DMS79 treated with DMSO at 0.1 percent for 48 hours (cell line): ENCODE data around the gene RAMP2.
A peak's percentile ranks its signal among the peaks of the same experiment; 100 is the strongest.

ENCODE experiments used
- DNase-seq: peaks from one replicate; lab custom pipeline; 2025; lab: John Stamatoyannopoulos, UW

Gene RAMP2

DNA sequence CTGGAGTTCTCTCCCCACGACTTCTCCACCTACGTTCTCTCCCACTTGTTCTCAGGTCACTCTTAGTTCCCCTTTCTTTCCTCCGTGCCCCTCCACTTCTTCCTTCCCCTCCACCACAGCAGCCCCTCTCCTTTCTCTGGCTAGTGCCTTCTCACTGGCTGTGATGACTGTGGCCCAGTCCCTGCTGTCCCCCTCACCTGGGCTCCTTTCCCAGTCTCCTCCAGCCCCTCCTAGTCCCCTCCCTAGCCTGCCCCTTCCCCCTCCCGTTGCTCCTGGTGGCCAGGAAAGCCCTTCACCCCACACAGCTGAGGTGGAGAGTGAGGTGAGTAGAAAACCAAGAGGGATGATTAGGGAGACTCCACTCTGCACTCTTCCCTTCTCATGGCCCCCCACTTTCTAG, 34.0 kb downstream of the RAMP2 start:
- no peak for DNase-seq

DNA sequence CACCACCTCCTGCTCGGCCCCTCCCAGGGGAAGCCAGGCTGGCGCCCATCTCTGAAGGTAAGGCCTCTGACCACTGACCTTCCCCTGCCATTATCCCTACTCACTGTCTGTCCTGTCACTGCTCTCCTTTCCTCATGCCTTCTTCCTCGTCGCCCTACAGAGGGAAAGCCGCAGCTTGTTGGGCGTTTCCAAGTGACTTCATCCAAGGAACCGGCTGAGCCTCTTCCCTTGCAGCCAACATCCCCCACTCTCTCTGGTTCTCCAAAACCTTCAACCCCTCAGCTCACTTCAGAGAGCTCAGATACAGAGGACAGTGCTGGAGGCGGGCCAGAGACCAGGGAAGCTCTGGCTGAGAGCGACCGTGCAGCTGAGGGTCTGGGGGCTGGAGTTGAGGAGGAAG, 34.4 kb downstream of the RAMP2 start:
- no peak for DNase-seq

DNA sequence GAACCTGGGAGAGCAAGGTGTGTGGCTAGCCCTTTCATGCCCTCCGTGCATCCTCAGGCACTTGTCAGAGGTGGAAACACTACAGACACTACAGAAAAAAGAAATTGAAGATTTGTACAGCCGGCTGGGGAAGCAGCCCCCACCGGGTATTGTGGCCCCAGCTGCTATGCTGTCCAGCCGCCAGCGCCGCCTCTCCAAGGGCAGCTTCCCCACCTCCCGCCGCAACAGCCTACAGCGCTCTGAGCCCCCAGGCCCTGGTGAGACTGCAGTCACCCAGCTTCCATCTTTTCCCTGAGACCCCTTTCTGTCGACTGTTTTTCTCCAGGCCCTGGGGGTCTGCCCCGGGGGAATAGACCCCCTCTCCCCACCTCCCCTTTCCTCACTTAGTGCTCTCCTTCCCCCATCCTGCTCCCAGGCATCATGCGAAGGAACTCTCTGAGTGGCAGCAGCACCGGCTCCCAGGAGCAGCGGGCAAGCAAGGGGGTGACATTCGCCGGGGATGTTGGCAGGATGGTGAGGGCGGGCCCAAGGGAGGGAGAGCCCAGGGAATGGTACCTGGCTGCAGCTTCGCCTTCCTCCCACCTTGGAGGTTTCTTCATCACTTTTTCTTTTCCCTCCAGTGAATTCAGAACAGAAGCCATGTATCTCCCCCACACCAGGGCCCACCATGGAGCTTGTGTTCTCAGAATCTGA, 35.2 kb downstream of the RAMP2 start:
- no peak for DNase-seq

DNA sequence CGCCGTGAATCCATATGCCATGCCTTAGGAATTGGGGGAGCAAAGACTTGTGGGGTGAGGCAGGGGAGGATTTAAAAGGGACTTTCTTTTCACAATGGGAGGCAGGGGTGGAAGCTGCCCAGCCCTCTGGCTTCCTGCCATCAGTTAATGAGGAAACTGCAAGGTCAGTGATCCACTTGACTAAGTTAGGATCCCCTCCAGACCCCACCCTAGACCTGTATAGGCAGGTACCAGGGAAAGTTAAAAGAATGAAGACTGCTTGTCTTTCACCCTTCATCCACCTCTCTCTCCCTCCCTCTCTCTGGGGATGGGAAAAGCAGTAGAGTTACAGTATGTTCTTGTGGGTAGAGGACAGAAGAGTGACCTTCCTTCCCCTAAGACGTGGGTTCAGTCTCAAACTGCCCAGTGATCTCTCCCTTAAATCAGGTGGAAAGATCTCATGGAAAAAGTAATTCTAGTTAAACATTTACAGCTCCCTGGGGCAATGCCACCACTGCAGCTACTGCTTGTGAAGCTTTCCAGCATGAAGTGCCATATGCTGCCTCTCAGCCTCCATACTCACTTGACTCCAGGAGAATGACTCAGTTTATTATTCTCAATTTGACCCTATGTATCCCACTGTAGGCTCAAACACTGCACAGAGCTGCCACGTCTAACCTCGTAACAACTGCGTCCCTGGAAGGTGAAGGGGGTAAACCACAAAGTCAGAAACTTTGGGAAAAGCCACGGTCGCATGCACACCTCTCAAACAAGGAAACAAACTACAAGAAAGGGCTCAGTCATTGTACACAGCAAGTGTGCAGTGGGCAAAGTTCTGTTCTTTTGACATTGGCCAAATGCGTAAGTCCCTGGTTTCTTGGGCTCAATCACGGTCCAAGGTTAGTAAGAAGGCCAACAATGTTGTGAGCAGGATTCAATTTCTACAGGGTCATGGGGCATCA, 36.3 kb downstream of the RAMP2 start:
- no peak for DNase-seq

DNA sequence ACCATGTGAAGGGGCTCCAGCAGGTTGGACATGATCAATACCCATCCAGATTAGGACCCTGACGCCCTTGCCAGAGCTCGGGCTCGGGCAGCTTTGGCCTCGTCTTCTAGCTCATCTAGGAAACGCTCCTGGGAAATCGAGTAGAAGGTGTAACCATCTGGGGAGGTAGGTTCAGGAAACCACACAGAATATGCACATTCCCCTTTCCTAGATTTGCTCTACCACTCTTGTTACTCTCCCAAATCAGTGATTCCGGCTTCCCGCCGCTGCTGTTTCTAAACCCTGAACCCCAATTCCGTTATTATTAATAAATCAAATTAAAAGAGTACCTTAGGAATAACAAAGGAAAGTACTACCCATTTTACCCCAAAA, 37.0 kb downstream of the RAMP2 start:
- DNase-seq = no peak

DNA sequence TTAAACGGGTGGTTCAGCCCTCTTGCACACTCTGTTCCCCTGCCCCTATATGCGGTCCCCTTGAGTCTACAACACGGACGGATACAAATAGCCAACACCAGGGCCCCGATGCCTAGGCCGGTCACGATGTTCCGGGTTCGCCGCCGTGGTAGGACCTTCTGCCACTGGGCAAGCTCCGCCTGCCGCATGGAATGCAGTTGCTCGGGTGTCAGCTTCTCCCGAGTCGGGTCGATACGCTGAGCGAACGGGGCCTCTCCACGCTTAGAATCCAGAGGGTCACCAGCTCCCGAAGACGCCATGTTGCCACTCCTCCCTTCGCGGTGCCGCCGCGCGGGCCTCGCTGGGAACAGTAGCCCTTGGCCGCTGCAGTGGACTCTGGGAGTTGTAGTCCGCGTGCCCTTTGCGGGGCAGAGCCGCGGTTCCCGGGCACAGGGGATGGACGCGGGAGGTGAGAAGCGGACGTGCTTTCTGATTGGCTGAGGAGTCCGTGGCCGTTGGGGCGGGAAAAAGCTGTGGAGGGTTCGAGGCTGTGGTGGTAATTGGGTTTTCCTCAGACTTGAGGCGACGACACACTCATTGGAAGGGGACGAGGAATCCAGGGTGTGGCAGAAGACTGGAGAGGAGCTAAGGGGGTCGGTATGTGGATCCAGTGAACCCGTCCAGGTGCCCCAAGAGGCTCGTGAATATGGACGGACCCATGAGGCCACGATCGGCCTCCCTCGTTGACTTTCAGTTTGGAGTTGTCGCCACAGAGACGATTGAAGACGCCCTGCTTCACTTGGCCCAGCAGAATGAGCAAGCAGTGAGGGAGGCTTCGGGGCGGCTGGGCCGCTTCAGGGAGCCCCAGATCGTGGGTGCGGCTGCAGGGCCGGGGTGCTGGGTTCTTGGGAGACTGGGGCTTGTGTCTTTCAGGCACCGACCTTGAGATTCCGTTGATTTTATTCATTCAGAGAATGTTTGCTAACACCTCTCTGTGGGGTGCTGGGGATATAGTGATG, 37.7 kb downstream of the RAMP2 start, which contains the start of the genes CNTD1 and COA3:
Gene CNTD1, plus strand, starts transcription at position 479 of the 998 bp plus-strand sequence. Its CDS starts 207 bp downstream, at position 686.
Gene COA3, minus strand, starts transcription at position 322 of the 998 bp plus-strand sequence. Its CDS starts 23 bp downstream, at position 299.
- DNase-seq = peak; percentile 71

DNA sequence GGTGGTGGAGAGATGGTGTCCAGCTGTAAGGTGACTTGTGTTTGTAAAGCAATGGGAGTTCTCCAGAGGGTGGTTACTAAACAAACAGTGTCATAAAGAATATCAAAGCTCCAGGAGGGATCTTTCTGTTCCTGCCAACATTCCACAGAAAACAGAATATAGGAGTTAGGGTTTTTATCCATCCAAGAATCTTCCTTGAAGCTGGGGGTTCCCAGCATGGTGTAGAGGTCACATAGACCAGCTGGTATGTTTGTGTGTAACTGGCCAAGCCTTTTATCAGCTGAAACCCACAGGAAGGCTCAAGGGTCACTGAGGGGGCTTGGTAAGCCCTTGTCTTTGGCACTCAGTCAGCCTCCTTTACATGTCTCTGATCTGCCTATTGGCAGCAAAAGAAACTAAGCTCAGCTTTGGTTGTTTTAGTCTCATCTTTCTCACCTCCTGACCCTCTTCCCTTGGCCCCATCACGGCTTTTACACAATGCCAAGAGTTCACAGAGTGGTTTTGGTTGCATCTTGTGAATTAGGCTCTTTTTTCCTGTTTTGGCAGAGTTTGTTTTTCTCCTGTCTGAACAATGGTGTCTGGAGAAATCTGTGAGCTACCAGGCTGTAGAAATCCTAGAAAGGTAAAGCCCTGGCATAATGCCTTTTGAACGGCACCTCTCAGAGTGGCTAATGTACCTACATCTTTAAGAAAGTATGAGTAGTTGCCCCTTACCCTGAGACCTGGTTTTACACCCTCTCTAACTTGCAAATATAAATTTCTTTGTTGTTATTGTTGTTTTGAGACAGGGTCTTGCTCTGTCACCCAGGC, 42.3 kb downstream of the RAMP2 start:
- DNase-seq = no peak

DNA sequence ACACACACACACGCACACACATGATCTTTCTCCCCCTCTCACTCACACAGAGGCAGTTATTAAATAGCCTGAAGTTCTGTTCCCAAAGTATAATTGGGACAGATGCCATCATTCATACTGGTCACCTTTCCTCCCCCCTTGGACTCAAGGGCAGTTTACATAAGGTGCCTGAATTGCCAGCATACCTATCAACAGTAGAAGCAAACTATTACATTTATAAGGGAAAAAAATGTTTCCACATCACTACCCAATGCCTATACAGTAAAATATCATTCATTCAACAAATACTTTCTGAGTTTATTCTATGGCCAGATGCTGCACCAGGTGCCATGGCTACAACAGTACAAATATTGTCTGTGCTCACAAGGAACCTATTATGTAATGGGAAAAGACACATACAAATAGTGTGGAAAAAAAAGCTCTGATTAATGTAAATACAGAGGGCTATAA, 43.9 kb downstream of the RAMP2 start:
- DNase-seq = no peak

DNA sequence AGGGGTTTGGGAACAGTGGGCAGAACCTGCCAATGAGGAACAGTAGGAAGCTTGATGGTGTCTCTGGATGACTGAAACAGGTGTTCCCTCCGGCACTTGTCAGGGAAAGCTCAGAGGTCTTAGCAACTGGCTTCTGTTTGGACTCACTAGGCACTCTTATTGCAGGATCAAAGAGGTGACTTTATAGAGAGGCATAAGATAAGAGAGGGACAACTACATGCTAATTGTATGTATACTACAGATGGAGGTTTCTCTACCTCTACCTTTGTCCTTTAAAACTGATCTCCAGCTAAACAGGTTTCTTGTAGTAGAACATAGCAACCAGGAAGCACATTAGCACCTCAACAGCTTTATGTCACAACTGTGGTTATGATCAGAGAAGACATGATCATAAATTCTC, 45.2 kb downstream of the RAMP2 start:
- DNase-seq = no peak

DNA sequence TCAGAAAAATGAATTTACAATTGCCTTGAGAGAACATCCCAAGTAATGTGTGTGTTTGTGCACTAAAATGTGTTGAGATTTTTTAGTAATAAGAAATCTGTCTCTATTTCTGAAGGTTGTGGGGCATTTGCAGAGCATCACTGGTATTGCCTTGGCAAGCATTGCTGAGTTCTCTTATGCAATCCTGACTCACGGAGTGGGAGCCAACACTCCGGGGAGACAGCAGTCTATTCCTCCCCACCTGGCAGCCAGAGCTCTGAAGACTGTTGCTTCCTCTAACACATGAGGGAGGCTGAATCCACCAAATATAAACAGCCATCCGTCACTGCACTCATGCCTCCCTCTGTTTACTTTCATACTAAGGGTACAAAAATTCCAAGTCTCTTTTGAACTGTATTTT, 48.2 kb downstream of the RAMP2 start:
- no peak for DNase-seq
